HL-60 (cell line): ENCODE measurements around the gene APOH.

Experiments used
- POLR2AphosphoS5 ChIP-seq: IDR thresholded peaks from 2 replicates; pipeline ENCODE4 v1.6.1; 2012; ENCODE audit warnings: low read depth
- TF ChIP-seq, protein P1 (sequence below): IDR thresholded peaks from one replicate; pipeline ENCODE4 v1.5.1; 2011; ENCODE audit warnings: low read length, control low read depth, inconsistent platforms; ENCODE audit not compliant: insufficient read depth
- TF ChIP-seq, protein P2 (sequence below): IDR thresholded peaks from 2 replicates; pipeline ENCODE4 v1.6.1; 2012; ENCODE audit warnings: low read depth; ENCODE audit not compliant: insufficient replicate concordance

DNA sequence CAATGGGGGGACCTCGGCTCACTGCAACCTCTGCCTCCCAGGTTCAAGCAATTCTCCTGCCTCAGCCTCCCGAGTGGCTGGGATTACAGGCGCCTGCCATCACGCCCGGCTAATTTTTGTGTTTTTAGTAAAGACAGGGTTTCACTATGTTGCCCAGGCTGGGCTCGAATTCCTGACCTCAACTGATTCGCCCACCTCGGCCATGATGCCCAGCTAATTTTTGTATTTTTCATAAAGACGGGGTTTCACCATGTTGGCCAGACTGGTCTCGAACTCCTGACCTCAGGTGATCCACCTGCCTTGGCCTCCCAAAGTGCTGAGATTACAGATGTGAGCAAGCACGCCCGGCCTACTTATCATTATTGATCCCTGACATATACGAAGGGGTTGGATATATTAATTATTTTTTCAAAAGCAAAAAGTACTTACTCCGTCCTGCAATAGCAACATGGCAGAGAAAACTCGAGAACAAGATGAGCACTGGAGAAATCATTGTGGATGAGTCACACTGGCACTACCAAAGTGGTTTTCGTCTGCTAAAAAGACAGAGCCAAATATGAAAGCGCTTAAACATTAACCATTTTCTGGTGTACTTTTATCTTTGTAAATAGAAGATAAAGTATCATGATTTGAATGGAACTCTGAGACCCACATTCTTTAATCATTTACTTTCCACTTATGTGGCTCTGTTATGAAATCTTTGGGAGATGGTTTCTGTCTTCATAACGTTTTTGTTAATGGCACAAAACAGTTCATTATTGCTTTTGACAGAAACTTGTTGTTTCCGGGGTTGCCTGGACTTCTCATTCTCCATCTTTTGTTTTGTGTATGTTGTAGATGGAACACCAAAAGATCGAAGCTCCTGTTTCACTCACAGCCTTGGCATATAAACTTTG is at the start of gene APOH:
- TF ChIP-seq, protein P1, sequence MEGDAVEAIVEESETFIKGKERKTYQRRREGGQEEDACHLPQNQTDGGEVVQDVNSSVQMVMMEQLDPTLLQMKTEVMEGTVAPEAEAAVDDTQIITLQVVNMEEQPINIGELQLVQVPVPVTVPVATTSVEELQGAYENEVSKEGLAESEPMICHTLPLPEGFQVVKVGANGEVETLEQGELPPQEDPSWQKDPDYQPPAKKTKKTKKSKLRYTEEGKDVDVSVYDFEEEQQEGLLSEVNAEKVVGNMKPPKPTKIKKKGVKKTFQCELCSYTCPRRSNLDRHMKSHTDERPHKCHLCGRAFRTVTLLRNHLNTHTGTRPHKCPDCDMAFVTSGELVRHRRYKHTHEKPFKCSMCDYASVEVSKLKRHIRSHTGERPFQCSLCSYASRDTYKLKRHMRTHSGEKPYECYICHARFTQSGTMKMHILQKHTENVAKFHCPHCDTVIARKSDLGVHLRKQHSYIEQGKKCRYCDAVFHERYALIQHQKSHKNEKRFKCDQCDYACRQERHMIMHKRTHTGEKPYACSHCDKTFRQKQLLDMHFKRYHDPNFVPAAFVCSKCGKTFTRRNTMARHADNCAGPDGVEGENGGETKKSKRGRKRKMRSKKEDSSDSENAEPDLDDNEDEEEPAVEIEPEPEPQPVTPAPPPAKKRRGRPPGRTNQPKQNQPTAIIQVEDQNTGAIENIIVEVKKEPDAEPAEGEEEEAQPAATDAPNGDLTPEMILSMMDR = no peak
- TF ChIP-seq, protein P2, sequence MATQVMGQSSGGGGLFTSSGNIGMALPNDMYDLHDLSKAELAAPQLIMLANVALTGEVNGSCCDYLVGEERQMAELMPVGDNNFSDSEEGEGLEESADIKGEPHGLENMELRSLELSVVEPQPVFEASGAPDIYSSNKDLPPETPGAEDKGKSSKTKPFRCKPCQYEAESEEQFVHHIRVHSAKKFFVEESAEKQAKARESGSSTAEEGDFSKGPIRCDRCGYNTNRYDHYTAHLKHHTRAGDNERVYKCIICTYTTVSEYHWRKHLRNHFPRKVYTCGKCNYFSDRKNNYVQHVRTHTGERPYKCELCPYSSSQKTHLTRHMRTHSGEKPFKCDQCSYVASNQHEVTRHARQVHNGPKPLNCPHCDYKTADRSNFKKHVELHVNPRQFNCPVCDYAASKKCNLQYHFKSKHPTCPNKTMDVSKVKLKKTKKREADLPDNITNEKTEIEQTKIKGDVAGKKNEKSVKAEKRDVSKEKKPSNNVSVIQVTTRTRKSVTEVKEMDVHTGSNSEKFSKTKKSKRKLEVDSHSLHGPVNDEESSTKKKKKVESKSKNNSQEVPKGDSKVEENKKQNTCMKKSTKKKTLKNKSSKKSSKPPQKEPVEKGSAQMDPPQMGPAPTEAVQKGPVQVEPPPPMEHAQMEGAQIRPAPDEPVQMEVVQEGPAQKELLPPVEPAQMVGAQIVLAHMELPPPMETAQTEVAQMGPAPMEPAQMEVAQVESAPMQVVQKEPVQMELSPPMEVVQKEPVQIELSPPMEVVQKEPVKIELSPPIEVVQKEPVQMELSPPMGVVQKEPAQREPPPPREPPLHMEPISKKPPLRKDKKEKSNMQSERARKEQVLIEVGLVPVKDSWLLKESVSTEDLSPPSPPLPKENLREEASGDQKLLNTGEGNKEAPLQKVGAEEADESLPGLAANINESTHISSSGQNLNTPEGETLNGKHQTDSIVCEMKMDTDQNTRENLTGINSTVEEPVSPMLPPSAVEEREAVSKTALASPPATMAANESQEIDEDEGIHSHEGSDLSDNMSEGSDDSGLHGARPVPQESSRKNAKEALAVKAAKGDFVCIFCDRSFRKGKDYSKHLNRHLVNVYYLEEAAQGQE = no peak
- TF ChIP-seq POLR2AphosphoS5 = no peak
